DOHH2 (cell line): Measurements from ENCODE around the gene OPRL1.

Source experiments
- H3F3A ChIP-seq: fragments of 200-600 bp; sonication (generic), shearing (Covaris generic); 2 replicates; pipeline ENCODE4 v1.6.0; 2016; ENCODE audit warnings: antibody characterized with exemption, mild to moderate bottlenecking; ENCODE audit not compliant: control insufficient read depth, insufficient read depth
- H3K27ac ChIP-seq: fragments of 200-600 bp; sonication (generic); 2 replicates; pipeline ENCODE4 v1.5.1; 2014; ENCODE audit warnings: low read depth, mild to moderate bottlenecking, low read length, moderate library complexity
- H3K27me3 ChIP-seq: fragments of 200-600 bp; sonication (generic); 2 replicates; pipeline ENCODE4 v1.6.1; 2014; ENCODE audit warnings: mild to moderate bottlenecking, low read length, mixed read lengths; ENCODE audit not compliant: control insufficient read depth
- H3K36me3 ChIP-seq: fragments of 200-600 bp; sonication (generic); 2 replicates; pipeline ENCODE4 v1.6.1; 2014; ENCODE audit warnings: mild to moderate bottlenecking, low read length, moderate library complexity, mixed read lengths; ENCODE audit not compliant: control insufficient read depth
- H3K4me1 ChIP-seq: fragments of 200-600 bp; sonication (generic); 2 replicates; pipeline ENCODE4 v1.6.1; 2014; ENCODE audit warnings: mild to moderate bottlenecking, low read length, mixed read lengths; ENCODE audit not compliant: control insufficient read depth
- H3K4me2 ChIP-seq: fragments of 200-600 bp; sonication (generic); 2 replicates; pipeline ENCODE4 v1.6.0; 2014; ENCODE audit warnings: mild to moderate bottlenecking, low read length, moderate library complexity
- H3K4me3 ChIP-seq: fragments of 200-600 bp; sonication (generic); 2 replicates; pipeline ENCODE4 v1.5.1; 2014; ENCODE audit warnings: mild to moderate bottlenecking, low read length, mixed read lengths
- H3K79me2 ChIP-seq: fragments of 200-600 bp; sonication (generic); 2 replicates; pipeline ENCODE4 v1.6.1; 2014; ENCODE audit warnings: mild to moderate bottlenecking, low read length, mixed read lengths; ENCODE audit not compliant: control insufficient read depth
- H3K9me2 ChIP-seq: fragments of 200-600 bp; sonication (generic); replicated peaks from 2 replicates; pipeline ENCODE4 v1.6.1; 2014; ENCODE audit warnings: mild to moderate bottlenecking, low read length, mixed read lengths; ENCODE audit not compliant: control insufficient read depth
- H3K9me3 ChIP-seq: fragments of 200-600 bp; sonication (generic); 2 replicates; pipeline ENCODE4 v1.6.1; 2014; ENCODE audit warnings: antibody characterized with exemption, low read length, mixed read lengths; ENCODE audit not compliant: control insufficient read depth, insufficient read depth
- H4K20me1 ChIP-seq: fragments of 200-600 bp; sonication (generic); 2 replicates; pipeline ENCODE4 v1.6.0; 2014; ENCODE audit warnings: low read depth, mild to moderate bottlenecking, antibody characterized with exemption, low read length, moderate library complexity; ENCODE audit not compliant: control insufficient read depth, insufficient read depth
- CTCF ChIP-seq: fragments of 200-600 bp; sonication (generic); IDR thresholded peaks from one replicate; pipeline ENCODE4 v1.5.1; 2014; ENCODE audit warnings: antibody characterized with exemption, mild to moderate bottlenecking, low read depth, low read length; ENCODE audit not compliant: poor library complexity, severe bottlenecking
- EZH2phosphoT487 ChIP-seq: fragments of 200-600 bp; sonication (generic); IDR thresholded peaks from 2 replicates; pipeline ENCODE4 v1.6.1; 2017; ENCODE audit warnings: borderline replicate concordance, mild to moderate bottlenecking, antibody characterized with exemption, low read length, moderate library complexity, mixed read lengths

The OPRL1 gene

GRCh38 chr20:64092258-64093012, 12.6 kb downstream of the OPRL1 start:
- TF ChIP-seq EZH2phosphoT487 = no peak
- no peak for TF ChIP-seq CTCF
- Histone ChIP-seq H3K79me2 (no peaks in the 10 kb centered on the region), H3K36me3 (no peaks in the 10 kb centered on the region), H3K27me3 (peaks cover 3% of the 10 kb centered on the region; the same call in 1 of the 2 replicates), H3K4me1 (no peaks in the 10 kb centered on the region), H3K9me2 (no peaks in the 10 kb centered on the region), H3K4me2 (no peak overlapping the region), H3F3A (no peaks in the 10 kb centered on the region), H3K27ac (no peak overlapping the region), H3K9me3 (peaks cover 12% of the 10 kb centered on the region; the same call in 1 of the 2 replicates), H3K4me3 (no peak overlapping the region), H4K20me1 (no peaks in the 10 kb centered on the region)

GRCh38 chr20:64093013-64093503, 13.2 kb downstream of the OPRL1 start:
- Histone ChIP-seq H3K4me3 (no peak overlapping the region), H3F3A (no peaks in the 10 kb centered on the region), H3K9me2 (no peaks in the 10 kb centered on the region), H3K4me1 (no peaks in the 10 kb centered on the region), H3K4me2 (no peak overlapping the region), H3K9me3 (peaks cover 8% of the 10 kb centered on the region; the same call in 1 of the 2 replicates), H4K20me1 (no peaks in the 10 kb centered on the region), H3K36me3 (no peaks in the 10 kb centered on the region), H3K79me2 (no peaks in the 10 kb centered on the region), H3K27ac (no peak overlapping the region), H3K27me3 (peaks cover 3% of the 10 kb centered on the region; the same call in 1 of the 2 replicates)
- TF ChIP-seq CTCF (no peak), EZH2phosphoT487 (no peak)

- peaks cover 16% of the 10 kb centered on the region for H3K4me1 ChIP-seq
- no peaks in the 10 kb centered on the region for H3K79me2 ChIP-seq
- no peak overlapping the region for H3K27ac ChIP-seq
- H3K4me3 ChIP-seq = no peak overlapping the region
- no peak for TF ChIP-seq EZH2phosphoT487
- no peak for TF ChIP-seq CTCF
- no peaks in the 10 kb centered on the region for H4K20me1 ChIP-seq
- H3F3A ChIP-seq = peaks cover 2% of the 10 kb centered on the region; the same call in 1 of the 2 replicates
- no peak overlapping the region for H3K4me2 ChIP-seq
- no peaks in the 10 kb centered on the region for H3K36me3 ChIP-seq
- H3K9me2 ChIP-seq = no peaks in the 10 kb centered on the region
- peaks cover 8% of the 10 kb centered on the region; the same call in 1 of the 2 replicates for H3K9me3 ChIP-seq
- H3K27me3 ChIP-seq = no peaks in the 10 kb centered on the region
Observed at GRCh38 chr20:64095455-64095854, 15.6 kb downstream of the OPRL1 start.
